ENCODE results near the gene IGLL5.
"Not testable (repeated sequence)": the region's sequence is repeated elsewhere in the genome, so short reads cannot be mapped to it uniquely, and the experiment has no call there.

Gene IGLL5

DNA sequence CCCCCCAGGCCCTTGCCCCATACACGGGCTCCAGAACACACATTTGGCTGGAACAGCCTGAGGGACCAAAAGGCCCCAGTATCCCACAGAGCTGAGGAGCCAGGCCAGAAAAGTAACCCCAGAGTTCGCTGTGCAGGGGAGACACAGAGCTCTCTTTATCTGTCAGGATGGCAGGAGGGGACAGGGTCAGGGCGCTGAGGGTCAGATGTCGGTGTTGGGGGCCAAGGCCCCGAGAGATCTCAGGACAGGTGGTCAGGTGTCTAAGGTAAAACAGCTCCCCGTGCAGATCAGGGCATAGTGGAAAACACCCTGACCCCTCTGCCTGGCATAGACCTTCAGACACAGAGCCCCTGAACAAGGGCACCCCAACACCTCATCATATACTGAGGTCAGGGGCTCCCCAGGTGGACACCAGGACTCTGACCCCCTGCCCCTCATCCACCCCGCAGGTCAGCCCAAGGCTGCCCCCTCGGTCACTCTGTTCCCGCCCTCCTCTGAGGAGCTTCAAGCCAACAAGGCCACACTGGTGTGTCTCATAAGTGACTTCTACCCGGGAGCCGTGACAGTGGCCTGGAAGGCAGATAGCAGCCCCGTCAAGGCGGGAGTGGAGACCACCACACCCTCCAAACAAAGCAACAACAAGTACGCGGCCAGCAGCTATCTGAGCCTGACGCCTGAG lies 13.1 kb downstream of the IGLL5 start:
- DNase-seq (ENCODE audit: low read depth in 2 of 2): not testable (repeated sequence)

DNA sequence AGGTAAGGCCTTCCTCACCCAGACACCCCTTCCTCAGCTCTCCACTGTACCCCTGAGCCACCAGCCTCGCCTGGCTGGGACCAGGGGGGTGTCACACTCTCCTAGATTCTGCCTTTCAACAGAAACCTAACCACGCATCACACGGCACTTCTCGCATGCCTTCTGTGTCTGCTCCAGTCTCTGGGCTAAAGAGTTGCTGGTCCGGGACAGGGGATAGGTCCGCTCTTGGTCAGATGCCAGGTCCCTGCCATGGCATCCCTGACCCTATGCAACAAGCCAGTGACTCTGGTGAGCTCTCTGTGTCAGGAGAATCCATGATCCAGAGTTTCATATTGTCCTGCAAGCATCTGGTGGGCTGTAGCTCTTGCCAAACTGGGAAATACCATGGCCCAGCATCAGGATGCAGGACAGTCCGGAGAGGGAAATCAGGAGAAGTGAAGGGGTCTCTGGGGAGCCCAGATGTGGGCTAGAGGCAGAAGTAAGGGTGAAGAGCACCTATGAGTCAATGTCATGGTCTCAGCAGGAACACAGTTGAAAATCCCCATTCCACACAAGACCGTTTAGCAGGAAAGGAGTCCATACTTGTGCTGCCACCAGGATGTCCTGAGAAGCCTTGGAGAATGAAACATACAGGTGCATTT lies 14.1 kb downstream of the IGLL5 start:
- no peak for DNase-seq (ENCODE audit: low read depth in 2 of 2)

DNA sequence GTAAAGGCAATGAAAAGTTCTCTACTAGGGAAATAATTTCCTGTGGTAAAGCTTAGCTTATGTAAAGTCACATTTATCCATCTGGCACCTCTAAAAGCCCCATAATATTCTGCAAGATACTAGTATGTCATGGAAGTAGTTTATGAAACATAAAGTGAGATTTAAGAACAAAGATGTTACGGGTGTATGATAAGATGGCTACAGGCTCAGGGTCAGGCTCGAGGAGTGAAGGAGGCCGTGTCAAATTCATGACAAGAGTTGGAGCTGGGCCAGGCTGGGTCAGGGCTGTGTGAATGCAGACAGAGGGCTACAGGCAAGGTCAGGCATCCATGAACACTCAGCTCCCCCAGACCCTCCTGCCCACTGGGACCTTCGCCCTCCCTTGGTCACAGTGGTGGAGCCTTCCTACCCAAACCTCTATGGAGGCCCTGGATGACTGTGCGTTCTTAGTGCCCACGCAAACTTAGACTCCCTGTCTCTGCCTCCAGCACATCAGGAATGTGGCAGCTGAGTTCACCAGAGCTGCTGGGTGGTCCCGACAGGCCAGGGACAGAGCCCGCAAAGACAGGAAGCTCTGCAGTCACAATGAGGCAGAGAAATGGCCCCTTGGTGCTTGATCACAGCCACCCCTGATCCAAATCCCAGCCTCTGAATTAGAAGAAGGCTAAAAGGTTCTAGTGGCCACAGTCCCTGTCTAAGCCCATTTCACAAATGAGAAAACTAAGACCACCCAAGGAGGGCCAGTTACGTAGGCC lies 14.8 kb downstream of the IGLL5 start:
- no peak for DNase-seq (ENCODE audit: low read depth in 2 of 2)

DNA sequence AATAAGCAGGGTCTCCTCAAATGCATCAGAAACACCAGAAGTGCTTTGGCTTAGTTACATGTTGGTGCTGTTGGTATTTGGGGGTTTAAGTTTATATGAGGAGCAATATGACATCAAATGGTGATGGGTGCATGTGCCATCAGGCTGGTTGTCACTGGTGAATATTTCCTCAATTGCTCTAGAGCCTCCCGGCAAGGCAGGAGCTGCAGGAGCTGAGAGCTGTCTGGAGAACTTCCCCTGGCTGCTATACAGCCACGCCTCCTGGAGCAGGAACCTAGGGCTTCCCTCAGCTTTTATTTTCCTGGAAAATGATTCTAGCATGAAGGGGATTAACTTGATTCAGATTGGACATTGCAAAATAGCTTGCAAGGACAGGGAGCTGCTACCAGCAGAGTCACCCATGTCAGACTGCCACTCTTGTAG lies 15.8 kb downstream of the IGLL5 start:
- DNase-seq (ENCODE audit: low read depth in 2 of 2): no peak

DNA sequence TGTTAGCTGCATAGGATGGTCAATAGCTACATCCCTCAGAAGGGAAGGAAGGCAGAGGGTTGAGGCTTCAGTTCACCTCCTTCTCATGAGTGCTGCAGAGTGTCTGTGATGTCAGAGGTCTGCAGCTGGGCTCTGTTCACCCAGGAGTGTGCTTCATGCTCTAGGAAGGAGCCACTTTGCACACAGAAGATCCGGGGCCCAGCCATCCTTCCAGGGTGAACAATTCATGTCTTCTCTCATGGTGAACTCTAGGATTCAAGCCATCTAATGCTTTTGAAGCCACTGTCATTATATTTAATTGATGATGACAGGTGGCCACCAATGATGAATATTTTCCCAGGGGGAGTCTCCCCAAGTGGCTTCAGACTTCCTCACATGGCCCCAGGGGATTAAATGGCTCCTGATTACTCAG lies 16.2 kb downstream of the IGLL5 start:
- not testable (repeated sequence) for DNase-seq (ENCODE audit: low read depth in 2 of 2)

DNA sequence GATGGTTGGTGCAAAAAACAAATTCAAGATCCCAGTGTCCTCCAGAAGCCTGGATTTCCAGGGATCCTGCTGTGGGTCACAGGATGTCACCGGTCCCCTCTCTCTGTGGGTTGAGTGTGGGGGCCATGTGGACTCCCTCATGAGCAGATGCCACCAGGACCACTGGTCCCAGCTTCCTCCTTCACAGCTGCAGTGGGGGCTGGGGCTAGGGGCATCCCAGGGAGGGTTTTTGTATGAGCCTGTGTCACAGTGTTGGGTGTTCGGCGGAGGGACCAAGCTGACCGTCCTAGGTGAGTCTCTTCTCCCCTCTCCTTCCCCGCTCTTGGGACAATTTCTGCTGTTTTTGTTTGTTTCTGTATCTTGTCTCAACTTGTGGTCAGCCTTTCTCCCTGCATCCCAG lies 17.1 kb downstream of the IGLL5 start:
- DNase-seq (ENCODE audit: low read depth in 2 of 2): not testable (repeated sequence)

DNA sequence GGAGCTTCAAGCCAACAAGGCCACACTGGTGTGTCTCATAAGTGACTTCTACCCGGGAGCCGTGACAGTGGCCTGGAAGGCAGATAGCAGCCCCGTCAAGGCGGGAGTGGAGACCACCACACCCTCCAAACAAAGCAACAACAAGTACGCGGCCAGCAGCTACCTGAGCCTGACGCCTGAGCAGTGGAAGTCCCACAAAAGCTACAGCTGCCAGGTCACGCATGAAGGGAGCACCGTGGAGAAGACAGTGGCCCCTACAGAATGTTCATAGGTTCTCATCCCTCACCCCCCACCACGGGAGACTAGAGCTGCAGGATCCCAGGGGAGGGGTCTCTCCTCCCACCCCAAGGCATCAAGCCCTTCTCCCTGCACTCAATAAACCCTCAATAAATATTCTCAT lies 18.8 kb downstream of the IGLL5 start:
- not testable (repeated sequence) for DNase-seq (ENCODE audit: low read depth in 2 of 2)

DNA sequence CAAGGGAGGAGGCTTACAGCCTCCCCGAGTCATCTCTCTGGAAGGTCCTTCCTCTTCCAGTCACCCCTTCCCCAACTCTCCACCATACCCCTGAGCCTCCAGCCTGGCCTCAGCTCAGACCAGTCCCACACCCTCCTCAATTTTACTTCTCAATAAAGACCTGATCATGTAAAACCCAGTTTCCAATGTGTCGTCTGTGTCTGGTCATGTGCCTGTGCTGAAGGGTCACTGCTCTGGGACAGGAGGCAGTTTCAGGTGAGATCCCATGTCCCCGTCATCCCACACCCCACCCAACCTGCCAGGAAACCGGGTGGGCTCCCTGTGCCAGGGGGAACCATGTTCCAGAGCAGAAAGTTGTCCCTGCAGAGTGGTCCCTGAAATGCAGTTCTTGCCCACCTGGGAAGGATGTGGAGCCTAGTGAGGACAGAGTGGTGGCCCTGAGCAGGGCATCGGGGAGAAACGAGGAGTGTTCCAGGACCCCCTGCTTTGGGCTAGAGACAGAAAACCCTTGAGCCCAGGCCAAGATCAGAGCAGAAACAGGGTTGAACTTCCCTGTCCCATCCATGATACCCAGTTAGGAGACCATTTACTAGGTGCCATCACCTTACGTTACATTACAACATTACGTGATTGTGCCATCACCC lies 19.4 kb downstream of the IGLL5 start:
- DNase-seq (ENCODE audit: low read depth in 2 of 2): no peak

DNA sequence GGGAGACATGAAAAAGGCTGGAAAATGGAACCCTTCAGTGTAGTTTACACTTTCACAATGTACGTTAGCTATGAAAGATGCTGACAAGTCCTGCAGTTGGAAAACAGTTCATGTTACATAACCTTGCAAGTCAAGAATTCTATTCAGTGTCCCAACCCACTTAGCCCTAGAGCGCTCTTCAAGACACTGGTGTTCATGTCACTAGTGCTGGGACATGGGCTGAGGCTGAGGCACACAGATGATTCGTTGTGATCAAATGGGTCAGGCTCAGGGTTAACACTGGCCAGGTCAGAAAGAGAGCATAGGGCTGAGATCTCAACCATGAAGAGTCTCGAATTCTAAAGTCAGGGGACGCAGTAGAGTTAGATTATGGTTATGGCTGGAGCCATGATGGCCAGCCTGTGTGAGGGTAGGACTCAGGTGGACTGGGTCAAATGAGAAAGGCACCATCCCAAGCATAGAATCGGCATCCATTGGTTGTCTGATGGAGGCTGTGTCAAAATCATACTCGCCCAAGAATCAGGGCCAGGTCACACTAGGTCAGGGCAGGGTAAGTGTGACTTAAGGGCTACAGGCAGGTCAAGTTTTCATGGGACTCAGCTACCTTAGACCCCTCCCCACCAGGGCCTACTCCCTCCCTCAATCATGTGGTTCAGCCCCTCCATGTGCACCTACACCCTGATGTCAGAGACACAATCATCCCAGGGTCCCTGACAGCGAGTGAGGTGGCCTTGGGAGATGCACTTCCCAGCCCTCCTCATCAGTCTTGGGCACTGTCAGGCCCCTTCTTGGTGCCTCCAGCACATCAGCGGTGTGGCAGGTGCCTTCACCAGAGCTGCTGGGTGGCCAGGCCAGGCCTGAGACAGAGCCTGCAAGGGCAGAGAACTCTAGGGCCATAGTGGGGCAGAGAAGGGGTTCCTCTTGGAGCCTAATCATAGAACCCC lies 20.2 kb downstream of the IGLL5 start:
- no peak for DNase-seq (ENCODE audit: low read depth in 2 of 2)

DNA sequence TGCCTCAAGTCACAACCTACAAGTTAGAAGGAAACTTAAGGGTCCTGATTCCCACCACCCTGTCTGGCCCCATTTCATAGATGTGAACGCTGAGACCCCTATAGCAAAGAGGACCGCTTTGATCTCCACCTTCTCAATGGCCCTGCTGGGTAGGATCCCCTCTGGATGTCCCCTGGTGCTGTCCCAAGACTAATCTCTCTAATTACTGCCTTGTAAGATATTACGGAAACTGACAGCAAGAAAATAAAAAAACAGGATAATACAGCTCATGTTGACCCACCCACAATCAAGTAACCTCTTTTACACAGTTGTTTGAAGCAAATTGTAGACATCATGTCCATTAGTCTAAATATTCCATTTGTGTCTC lies 20.9 kb downstream of the IGLL5 start:
- DNase-seq (ENCODE audit: low read depth in 2 of 2): no peak

DNA sequence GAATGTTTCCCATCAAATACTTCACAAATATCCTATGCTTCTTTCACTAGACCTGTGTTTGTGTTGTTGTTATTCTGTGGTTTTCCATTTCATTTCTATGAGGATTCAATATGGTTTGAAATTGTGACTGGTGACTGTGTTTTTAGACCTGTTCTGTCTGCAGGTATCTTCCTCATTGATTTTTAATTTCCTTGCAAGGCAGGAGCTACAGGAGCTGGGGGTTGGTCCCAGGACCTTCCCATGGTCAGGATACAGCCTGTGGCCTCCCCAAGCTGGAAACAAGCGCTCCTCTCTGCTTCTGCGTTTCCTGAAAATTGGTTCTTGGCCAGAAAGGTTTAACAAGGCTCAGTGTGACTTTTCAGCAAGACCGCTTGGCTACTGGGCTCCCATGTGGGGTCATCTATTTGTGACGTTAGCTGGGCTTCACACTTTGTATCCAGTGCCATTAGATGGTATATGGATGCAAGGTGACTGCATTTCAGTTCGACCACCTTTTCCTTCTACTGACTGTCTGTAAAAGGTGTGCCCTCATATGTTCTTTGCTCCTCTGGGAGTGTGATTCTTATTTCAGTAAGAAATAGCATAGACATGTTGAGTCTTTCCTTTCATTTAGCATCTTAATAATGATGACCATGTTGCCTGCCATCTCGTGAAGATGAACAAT lies 21.5 kb downstream of the IGLL5 start:
- no peak for DNase-seq (ENCODE audit: low read depth in 2 of 2)

DNA sequence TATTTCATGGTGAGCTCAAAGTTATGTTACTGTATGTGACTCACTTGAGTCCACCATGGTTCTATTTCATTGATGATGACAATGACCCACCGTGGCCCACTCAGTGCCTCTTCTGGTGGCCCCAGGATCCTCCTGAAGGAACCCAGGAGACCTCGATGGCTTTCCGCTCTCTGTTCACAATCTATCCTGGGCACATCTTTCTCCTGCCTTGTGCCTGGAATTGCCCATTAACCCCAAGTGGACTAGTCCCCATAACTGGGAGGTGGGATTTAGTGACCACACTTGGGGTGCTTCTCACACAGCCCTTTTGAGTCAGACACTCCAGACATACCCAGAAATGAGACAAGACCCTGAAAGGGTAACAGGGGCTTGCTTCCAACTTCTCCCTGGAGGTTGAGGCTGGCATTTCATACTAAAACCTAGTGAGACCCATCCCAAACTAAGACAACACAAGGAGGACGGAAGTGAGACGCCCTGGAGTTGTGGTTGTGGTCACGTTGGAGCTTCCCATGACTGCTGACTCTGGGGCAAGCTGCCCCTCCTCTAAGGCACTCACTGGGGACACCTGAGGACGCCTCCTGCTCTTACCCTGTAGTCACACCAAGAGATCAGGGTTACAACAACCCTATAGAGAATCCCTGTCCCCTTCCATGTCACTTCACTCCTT lies 22.1 kb downstream of the IGLL5 start:
- no peak for DNase-seq (ENCODE audit: low read depth in 2 of 2)

DNA sequence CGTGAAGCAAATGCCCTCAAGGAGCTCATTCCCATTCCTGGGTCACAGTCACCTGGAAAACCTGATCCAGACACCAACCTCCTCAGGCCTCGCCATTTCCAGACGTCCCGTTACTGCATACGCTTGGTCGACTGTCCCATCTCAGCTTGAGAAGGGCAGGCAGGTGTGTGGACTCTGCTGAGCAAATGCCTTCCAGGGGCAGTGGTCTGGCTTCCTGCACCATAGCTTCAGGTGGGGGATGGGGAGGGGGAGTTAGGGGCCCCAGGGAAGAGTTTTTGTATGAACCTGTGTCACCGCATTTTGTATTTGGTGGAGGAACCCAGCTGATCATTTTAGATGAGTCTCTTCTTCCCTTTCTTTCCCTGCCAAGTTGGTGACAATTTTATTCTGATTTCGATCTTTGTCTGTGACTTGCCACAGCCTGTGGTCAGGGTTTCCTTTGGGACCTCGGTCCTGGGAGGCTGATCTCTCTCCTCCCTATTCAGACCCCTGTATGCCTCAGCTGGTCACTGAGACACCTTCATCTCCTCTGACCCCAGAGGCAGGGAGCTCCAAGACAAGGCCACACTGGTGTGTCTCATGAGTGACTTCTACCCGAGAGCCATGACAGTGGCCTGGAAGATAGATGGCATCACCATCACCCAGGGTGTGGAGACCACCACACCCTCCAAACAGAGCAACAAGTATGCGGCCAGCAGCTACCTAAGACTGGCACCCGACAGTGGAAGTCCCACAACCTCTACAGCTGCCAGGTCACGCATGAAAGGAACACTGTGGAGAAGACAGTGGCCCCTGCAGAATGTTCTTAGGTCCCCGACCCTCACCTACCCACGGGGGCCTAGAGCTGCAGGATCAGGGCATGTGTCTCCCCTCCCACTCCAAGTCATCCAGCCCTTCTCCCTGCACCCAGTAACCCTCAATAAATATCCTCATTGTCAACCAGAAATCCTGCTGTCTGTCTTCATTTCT lies 22.9 kb downstream of the IGLL5 start:
- no peak for DNase-seq (ENCODE audit: low read depth in 2 of 2)

DNA sequence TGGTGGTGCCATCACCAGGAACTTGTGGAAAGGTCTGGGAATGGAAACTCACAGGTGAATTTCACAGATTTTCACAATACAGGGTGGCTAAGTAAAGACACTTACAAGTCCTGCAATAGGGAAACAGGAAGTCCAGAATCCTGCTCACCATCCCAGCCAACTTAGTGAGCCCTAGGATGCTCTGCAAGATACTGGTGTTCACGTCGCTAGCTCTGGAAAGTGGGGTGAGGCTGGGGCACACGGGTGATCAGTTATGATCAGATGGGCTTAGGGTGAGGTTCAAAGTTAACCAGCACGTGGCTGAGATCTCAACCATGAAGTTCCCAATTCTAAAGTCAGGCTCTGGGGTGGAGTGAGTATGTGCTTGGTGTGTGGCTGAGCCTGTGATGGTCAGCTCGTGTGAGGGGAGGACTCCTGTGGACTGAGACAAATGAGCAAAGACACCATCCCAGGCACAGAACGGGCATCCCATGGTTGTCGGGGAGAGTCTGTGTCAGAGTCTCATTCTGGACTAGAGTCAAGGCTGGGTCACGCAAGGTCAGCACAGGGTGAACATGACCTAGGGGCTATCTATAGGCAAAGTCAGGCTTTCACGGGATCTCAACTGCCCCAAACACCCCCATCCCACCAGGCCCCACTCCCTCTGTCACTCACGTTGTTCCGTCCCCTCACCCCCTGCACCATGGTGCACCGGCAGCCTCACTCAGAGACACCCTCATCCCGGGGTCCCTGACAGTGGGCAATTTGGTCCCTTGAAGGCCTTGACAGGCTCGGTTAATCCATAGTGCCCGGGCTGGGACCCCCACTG lies 23.9 kb downstream of the IGLL5 start:
- DNase-seq (ENCODE audit: low read depth in 2 of 2): no peak

DNA sequence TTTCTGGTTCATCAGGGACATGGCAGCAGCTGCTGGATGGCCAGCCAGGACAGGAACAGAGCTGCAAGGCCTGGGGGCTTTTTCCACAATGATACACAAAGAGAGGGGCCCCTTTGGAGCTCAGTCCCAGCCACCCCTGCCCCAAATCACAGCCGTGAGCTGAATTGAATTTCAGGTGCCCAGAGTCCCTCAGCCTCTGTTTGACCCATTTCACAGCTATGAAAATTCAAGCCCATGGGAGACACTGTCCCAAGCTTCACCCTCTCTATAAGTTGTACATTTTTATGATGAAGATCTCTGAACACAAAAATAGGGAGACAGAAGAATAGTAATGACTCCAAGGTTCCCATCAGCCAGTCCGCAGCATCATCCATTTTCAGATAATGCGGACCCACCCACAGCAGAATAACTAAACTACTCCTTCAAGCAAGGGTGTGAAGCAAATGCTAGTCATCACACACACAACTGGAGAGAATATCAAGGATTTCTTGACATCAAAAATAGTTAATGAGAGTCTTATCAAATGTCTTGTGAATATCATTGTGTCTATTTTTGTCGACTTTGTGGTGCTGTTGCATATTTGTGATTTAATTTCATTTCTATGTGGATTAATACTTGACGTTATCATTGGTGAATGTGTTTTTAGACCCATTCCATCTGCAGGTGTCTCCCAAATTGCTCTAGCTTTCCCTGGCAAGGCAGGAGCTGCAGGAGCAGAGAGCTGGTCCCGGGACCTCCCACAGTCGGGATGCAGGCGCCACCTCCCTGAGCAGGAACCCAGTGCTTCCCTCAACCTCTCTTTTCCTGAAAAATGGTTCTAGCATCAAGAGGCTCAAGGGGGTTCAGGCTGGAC lies 24.7 kb downstream of the IGLL5 start:
- no peak for DNase-seq (ENCODE audit: low read depth in 2 of 2)

DNA sequence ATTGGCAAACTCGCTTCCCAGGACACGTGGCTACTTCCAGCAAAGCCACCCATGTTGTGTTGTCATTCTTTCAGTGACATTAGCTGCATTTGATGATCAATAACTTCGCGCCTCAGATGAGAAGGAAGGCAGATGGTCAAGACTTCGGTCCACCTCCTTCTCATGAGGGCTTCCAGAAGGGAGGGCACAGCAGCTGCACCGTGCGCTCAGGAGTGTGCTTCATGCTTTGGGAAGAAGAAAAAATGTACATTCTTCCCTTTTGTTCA lies 25.3 kb downstream of the IGLL5 start:
- DNase-seq (ENCODE audit: low read depth in 2 of 2): no peak

DNA sequence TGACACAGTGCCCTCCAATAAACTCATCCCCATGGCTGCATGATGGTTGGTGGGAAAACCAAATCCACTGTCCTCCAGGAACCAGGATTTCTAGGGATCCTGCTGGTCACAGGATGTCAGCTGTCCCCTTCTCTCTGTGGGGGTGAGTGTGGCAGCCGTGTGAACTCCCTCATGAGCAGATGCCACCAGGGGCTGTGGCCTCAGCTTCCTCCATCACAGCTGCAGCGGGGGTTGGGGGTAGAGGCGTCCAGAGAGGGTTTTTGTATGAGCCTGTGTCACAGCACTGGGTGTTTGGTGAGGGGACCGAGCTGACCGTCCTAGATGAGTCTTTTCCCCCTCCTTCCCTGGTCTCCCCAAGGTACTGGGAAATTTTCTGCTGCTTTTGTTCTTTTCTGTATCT lies 26.4 kb downstream of the IGLL5 start:
- DNase-seq (ENCODE audit: low read depth in 2 of 2): no peak
